HCT116 (cell line): ENCODE data around the gene CAV2. TPM values are rescaled to one million over a fixed set of nuclear protein-coding genes. Genes with fewer than 3 reads are reported as not detected.

ENCODE experiments used
- ATAC-seq: fragments of 200-7000 bp; cut with Tn5 transposase; 2 replicates; pipeline ENCODE4 v1.9.1; 2020; ENCODE audit warnings: mild to moderate bottlenecking, moderate library complexity
- BruUV-seq: library from RNA; stranded (reverse); fragments of 400-500 nt; replicated peaks from 2 replicates; lab custom pipeline; 2021; lab: Mats Ljungman, UMichigan
- CTCF ChIA-PET: fragments of 300-600 bp; sonication (Branson Sonifier 250); formaldehyde crosslinking; loops from one replicate; lab custom pipeline; 2021; ENCODE audit warnings: antibody characterized with exemption; lab: Charles Lee
- POLR2A ChIA-PET: fragments of 300-600, 350-600 bp; sonication (Branson Sonifier 250); formaldehyde crosslinking; loops from one replicate; lab custom pipeline; 2021; ENCODE audit warnings: antibody characterized with exemption; lab: Charles Lee
- RAD21 ChIA-PET, 2 experiments: fragments of 300-600 bp; sonication (Branson Sonifier 250); formaldehyde crosslinking; loops; one replicate each; lab custom pipeline; 2023; ENCODE audit warnings: low total read pairs in 2 of 2; ENCODE audit not compliant: uncharacterized antibody in 2 of 2, unreplicated experiment in 2 of 2, low non-redundant PET in 1 of 2; lab: Charles Lee
- DNase-seq: peaks from one replicate; pipeline ENCODE4 v3.0.0-alpha.2; 2010; ENCODE audit warnings: low read depth, low spot score
- H2AFZ ChIP-seq: fragments of 200-600 bp; shearing (Covaris generic), sonication (generic); 2 replicates; pipeline ENCODE4 v1.6.1; 2017; ENCODE audit warnings: low read depth, mixed run types, mixed read lengths, antibody characterized with exemption, low read length; ENCODE audit not compliant: poor library complexity, severe bottlenecking
- H3K27ac ChIP-seq: 2 replicates; pipeline ENCODE4 v1.5.1; 2012; ENCODE audit warnings: low read depth, low read length
- H3K27me3 ChIP-seq: fragments of 200-600 bp; sonication (generic); 2 replicates; pipeline ENCODE4 v1.6.1; 2016; ENCODE audit warnings: mixed run types, low read length, mixed read lengths; ENCODE audit not compliant: insufficient read depth
- H3K36me3 ChIP-seq, 2 experiments: fragments of 200-500 bp in 1 of 2; fragments of 200-600 bp in 1 of 2; sonication (Bioruptor generic) in 1 of 2; sonication (generic) in 1 of 2; 2 replicates each; pipeline versions ENCODE4 v1.5.1 to v1.6.1; 2014 to 2016; ENCODE audit warnings: low read length in 2 of 2, inconsistent platforms in 1 of 2, mixed read lengths in 1 of 2, mixed run types in 1 of 2; ENCODE audit not compliant: insufficient read depth in 2 of 2, control insufficient read depth in 1 of 2
- H3K4me1 ChIP-seq, 2 experiments: fragments of 200-600 bp in 1 of 2; sonication (generic) in 1 of 2; 2 replicates each; pipeline versions ENCODE4 v1.5.1 to v1.6.1; 2012 to 2017; ENCODE audit warnings: low read length in 2 of 2, inconsistent platforms in 1 of 2, mild to moderate bottlenecking in 1 of 2, mixed read lengths in 1 of 2, mixed run types in 1 of 2, moderate library complexity in 1 of 2; ENCODE audit not compliant: insufficient read depth in 2 of 2, control insufficient read depth in 1 of 2
- H3K4me2 ChIP-seq: fragments of 200-600 bp; sonication (generic); 2 replicates; pipeline ENCODE4 v1.6.1; 2017; ENCODE audit warnings: mixed run types, low read length, mixed read lengths
- H3K4me3 ChIP-seq, 2 experiments: fragments of 200-600 bp in 1 of 2; sonication (generic) in 1 of 2; replicated peaks in 1 of 2; 2 replicates each; pipeline ENCODE4 v1.5.1; 2011 to 2016; ENCODE audit warnings: low read length in 2 of 2, control low read depth in 1 of 2, low read depth in 1 of 2, mild to moderate bottlenecking in 1 of 2, mixed read lengths in 1 of 2, mixed run types in 1 of 2
- H3K79me2 ChIP-seq: fragments of 200-600 bp; sonication (generic); 2 replicates; pipeline ENCODE4 v1.6.1; 2017; ENCODE audit warnings: mild to moderate bottlenecking, mixed run types, low read length, moderate library complexity, mixed read lengths; ENCODE audit not compliant: insufficient read depth
- H3K9ac ChIP-seq: fragments of 200-600 bp; sonication (generic); 2 replicates; pipeline ENCODE4 v1.6.1; 2016; ENCODE audit warnings: low read length, mixed read lengths
- H3K9me2 ChIP-seq: fragments of 200-600 bp; sonication (generic), shearing (Covaris generic); 2 replicates; pipeline ENCODE4 v1.6.1; 2017; ENCODE audit warnings: mixed run types, mild to moderate bottlenecking, moderate library complexity; ENCODE audit not compliant: insufficient read depth
- H3K9me3 ChIP-seq, 2 experiments: fragments of 200-500 bp in 1 of 2; fragments of 200-600 bp in 1 of 2; sonication (Bioruptor generic) in 1 of 2; sonication (generic) in 1 of 2; 2 replicates each; pipeline ENCODE4 v1.6.1; 2014 to 2017; ENCODE audit warnings: low read length in 2 of 2, mixed read lengths in 2 of 2, inconsistent platforms in 1 of 2, low read depth in 1 of 2, mild to moderate bottlenecking in 1 of 2, mixed run types in 1 of 2, moderate library complexity in 1 of 2; ENCODE audit not compliant: control insufficient read depth in 1 of 2, insufficient read depth in 1 of 2
- H4K20me1 ChIP-seq: fragments of 200-600 bp; sonication (generic), shearing (Covaris generic); 2 replicates; pipeline ENCODE4 v1.6.1; 2017; ENCODE audit warnings: mixed run types, mild to moderate bottlenecking, moderate library complexity; ENCODE audit not compliant: insufficient read depth
- CEBPB ChIP-seq: IDR thresholded peaks from 2 replicates; pipeline ENCODE4 v1.6.1; 2012; ENCODE audit warnings: low read depth
- CTCF ChIP-seq, 3 experiments: fragments of 200-600 bp in 1 of 3; sonication (generic) in 1 of 3; IDR thresholded peaks in 2 of 3; conservative IDR thresholded peaks in 1 of 3; 2 replicates each; pipeline ENCODE4 v1.5.1; 2012 to 2017; ENCODE audit warnings: low read depth in 2 of 3, low read length in 2 of 3, antibody characterized with exemption in 1 of 3, borderline replicate concordance in 1 of 3, control low read depth in 1 of 3, mild to moderate bottlenecking in 1 of 3, mixed read lengths in 1 of 3, mixed run types in 1 of 3, moderate library complexity in 1 of 3; ENCODE audit not compliant: insufficient read depth in 1 of 3
- EGR1 ChIP-seq: IDR thresholded peaks from 2 replicates; pipeline ENCODE4 v1.6.1; 2012; ENCODE audit warnings: low read depth
- ELF1 ChIP-seq: IDR thresholded peaks from 2 replicates; pipeline ENCODE4 v1.6.1; 2012; ENCODE audit warnings: low read depth, borderline replicate concordance
- POLR2A ChIP-seq: IDR thresholded peaks from 2 replicates; pipeline ENCODE4 v1.7.0; 2011; ENCODE audit warnings: borderline replicate concordance; ENCODE audit not compliant: insufficient read depth, insufficient read length; ENCODE audit errors: extremely low read depth
- RAD21 ChIP-seq: IDR thresholded peaks from 2 replicates; pipeline ENCODE4 v1.6.1; 2012; ENCODE audit warnings: low read depth, mild to moderate bottlenecking
- SP1 ChIP-seq: IDR thresholded peaks from 2 replicates; pipeline ENCODE4 v1.6.1; 2012; ENCODE audit warnings: low read depth
- ZFX ChIP-seq: fragments of 450-650 bp; IDR thresholded peaks from 2 replicates; pipeline ENCODE4 v1.6.1; 2017
- intact Hi-C: fragments of 100-400 bp; cut with micrococcal nuclease; formaldehyde crosslinking; loops from 2 replicates; pipeline ENCODE4 v1.10.0; 2022
- total RNA-seq: library from RNA; stranded (reverse); gene quantifications from one replicate; pipeline ENCODE4 v1.2.1, GENCODE V29; 2021; ENCODE audit not compliant: unreplicated experiment

CAV2 gene
- total RNA-seq, 1 experiment from 2014 or later, result 157 TPM

GRCh38 chr7:116494472-116494871, 5.1 kb upstream of the CAV2 start:
- RAD21 ChIA-PET, result no interaction called here
- no peak for TF ChIP-seq EGR1
- no peak for TF ChIP-seq ZFX
- TF ChIP-seq CEBPB, result no peak
- TF ChIP-seq ELF1, result no peak
- no peak for TF ChIP-seq POLR2A
- TF ChIP-seq, all 23 proteins: peak for 0
- no peaks in the 10 kb centered on the region for H3K36me3 ChIP-seq
- no peak for ATAC-seq
- no peak overlapping the region for H3K9ac ChIP-seq
- H3K79me2 ChIP-seq, result no peaks in the 10 kb centered on the region; the same call in none of the 2 replicates
- no peaks in the 10 kb centered on the region for H3K27me3 ChIP-seq
- no TSS peak for BruUV-seq
- intact Hi-C loops, result no loop called here
- no peak overlapping the region for H3K4me2 ChIP-seq
- H3K27ac ChIP-seq, result no peak overlapping the region
- H3K9me2 ChIP-seq, result no peaks in the 10 kb centered on the region
- no peak for DNase-seq
- ChIA-PET POLR2A (no interaction called here), CTCF (interaction anchor here (1.0 kb wide), 1 partner anchor 52 kb away, joined by 3 read pairs; no protein-coding TSS in a partner anchor)
- no peak overlapping the region for H3K4me3 ChIP-seq
- H3K4me1 ChIP-seq, result peaks cover 16 to 45% of the 10 kb centered on the region in 2 experiments; a peak in 3 of 4 replicates
- no peaks in the 10 kb centered on the region for H4K20me1 ChIP-seq
- H3K9me3 ChIP-seq, result peaks cover 0 to 7% of the 10 kb centered on the region in 2 experiments; a peak in 1 of 4 replicates
- H2AFZ ChIP-seq, result no peak overlapping the region

GRCh38 chr7:116495736-116496135, 3.8 kb upstream of the CAV2 start:
- peak overlapping the region; percentile 2; the same call in 1 of the 2 replicates for H3K9ac ChIP-seq
- CTCF ChIA-PET, result interaction anchor here (1.1 kb wide), 1 partner anchor 31 kb away, joined by 3 read pairs; no protein-coding TSS in a partner anchor
- no TSS peak for BruUV-seq
- POLR2A ChIA-PET, result no interaction called here
- H3K9me2 ChIP-seq, result no peaks in the 10 kb centered on the region
- H3K79me2 ChIP-seq, result peaks cover 12% of the 10 kb centered on the region
- no peak for ATAC-seq
- H3K4me1 ChIP-seq, result peaks cover 16 to 46% of the 10 kb centered on the region in 2 experiments; a peak in 3 of 4 replicates
- no peak overlapping the region for H2AFZ ChIP-seq
- H3K9me3 ChIP-seq, result peaks cover 0 to 7% of the 10 kb centered on the region in 2 experiments; a peak in 1 of 4 replicates
- H3K36me3 ChIP-seq, result peaks cover 0 to 7% of the 10 kb centered on the region in 2 experiments; a peak in 1 of 4 replicates
- H3K4me2 ChIP-seq, result no peak overlapping the region
- TF ChIP-seq POLR2A, result no peak
- TF ChIP-seq CEBPB, result peak; percentile 42; the same call in 1 of the 2 replicates
- no peak for TF ChIP-seq SP1
- peak; percentile 40; the same call in 1 of the 2 replicates for TF ChIP-seq RAD21
- 0 out of 6 replicates have a peak, but pooled peaks of 2 of the 3 experiments have one; percentile 4 to 7 for TF ChIP-seq CTCF (IDR thresholded peaks at IDR 0.05 in 2 of 3, conservative IDR thresholded peaks at IDR 0.05 in 1 of 3; ENCODE audit: borderline replicate concordance in 1 of 3, insufficient read depth in 1 of 3, low read depth in 2 of 3, low read length in 2 of 3)
- TF ChIP-seq, all 23 proteins: peak for 3
- H3K27me3 ChIP-seq, result no peaks in the 10 kb centered on the region
- H3K27ac ChIP-seq, result peak overlapping the region; percentile 30; the same call in 1 of the 2 replicates
- H4K20me1 ChIP-seq, result no peaks in the 10 kb centered on the region
- H3K4me3 ChIP-seq, result no peak overlapping the region
- intact Hi-C loops, result no loop called here
- no peak for DNase-seq
- RAD21 ChIA-PET, result no interaction called here
